COLO829 (cell line): Measurements from ENCODE around the gene PALD1.

Experiments
- DNase-seq: peaks from one replicate; pipeline ENCODE4 v3.0.0; 2012; ENCODE audit warnings: low spot score

The PALD1 gene

GRCh38 chr10:70537398-70538194, 59.0 kb downstream of the PALD1 start:
- DNase-seq, result no peak

- DNase-seq, result no peak
Observed at GRCh38 chr10:70538195-70538520, 59.6 kb downstream of the PALD1 start.

GRCh38 chr10:70538731-70539338, 60.3 kb downstream of the PALD1 start:
- DNase-seq, result no peak

- DNase-seq, result no peak
Observed at GRCh38 chr10:70539471-70539870, 60.9 kb downstream of the PALD1 start.

- peak; percentile 8 for DNase-seq
Observed at GRCh38 chr10:70540089-70540788, 61.7 kb downstream of the PALD1 start.

- DNase-seq, result no peak
Observed at GRCh38 chr10:70540789-70541360, 62.3 kb downstream of the PALD1 start.

- no peak for DNase-seq
Observed at GRCh38 chr10:70541736-70542564, 63.4 kb downstream of the PALD1 start.

GRCh38 chr10:70542565-70542938, 64.0 kb downstream of the PALD1 start:
- no peak for DNase-seq

GRCh38 chr10:70543911-70544310, 65.3 kb downstream of the PALD1 start:
- no peak for DNase-seq

- no peak for DNase-seq
Observed at GRCh38 chr10:70544431-70545340, 66.1 kb downstream of the PALD1 start.

- no peak for DNase-seq
Observed at GRCh38 chr10:70546584-70546983, 68.0 kb downstream of the PALD1 start.

- no peak for DNase-seq
Observed at GRCh38 chr10:70549351-70549961, 70.9 kb downstream of the PALD1 start.

- peak; percentile 27 for DNase-seq
Observed at GRCh38 chr10:70549962-70550458, 71.4 kb downstream of the PALD1 start.

- DNase-seq, result no peak
Observed at GRCh38 chr10:70550459-70550858, 71.9 kb downstream of the PALD1 start.

- DNase-seq, result no peak
Observed at GRCh38 chr10:70551466-70551865, 72.9 kb downstream of the PALD1 start.

- no peak for DNase-seq
Observed at GRCh38 chr10:70551971-70552422, 73.4 kb downstream of the PALD1 start.

- no peak for DNase-seq
Observed at GRCh38 chr10:70552586-70552985, 74.0 kb downstream of the PALD1 start.

- DNase-seq, result no peak
Observed at GRCh38 chr10:70555371-70555770, 76.8 kb downstream of the PALD1 start.

- DNase-seq, result no peak
Observed at GRCh38 chr10:70557086-70557845, 78.7 kb downstream of the PALD1 start.
